H9 (cell line): ENCODE results near the gene MILR1. TPM values are rescaled to one million over a fixed set of nuclear protein-coding genes. Genes with fewer than 3 reads are reported as not detected.

Experiments
- DNase-seq: peaks from one replicate; pipeline ENCODE4 v3.0.0-alpha.2; 2017
- H2AFZ ChIP-seq: one replicate; pipeline ENCODE4 v1.6.1; 2013; ENCODE audit warnings: mild to moderate bottlenecking, low read length, control low read depth, moderate library complexity
- H2AK5ac ChIP-seq: 2 replicates; pipeline ENCODE4 v1.6.1; 2013; ENCODE audit warnings: low read length, control low read depth, mixed read lengths; ENCODE audit not compliant: insufficient read length
- H2BK120ac ChIP-seq: one replicate; pipeline ENCODE4 v1.6.1; 2013; ENCODE audit warnings: low read depth, mild to moderate bottlenecking, low read length, control low read depth, inconsistent platforms; ENCODE audit not compliant: poor library complexity, severe bottlenecking
- H2BK12ac ChIP-seq: 2 replicates; pipeline ENCODE4 v1.6.1; 2013; ENCODE audit warnings: low read length, control low read depth, mixed read lengths, low read depth; ENCODE audit not compliant: insufficient read length
- H2BK15ac ChIP-seq: 2 replicates; pipeline ENCODE4 v1.6.1; 2013; ENCODE audit warnings: low read depth, low read length, control low read depth
- H2BK20ac ChIP-seq: one replicate; pipeline ENCODE4 v1.6.1; 2013; ENCODE audit warnings: low read depth, mild to moderate bottlenecking, low read length, control low read depth, inconsistent platforms; ENCODE audit not compliant: poor library complexity, severe bottlenecking
- H2BK5ac ChIP-seq: 2 replicates; pipeline ENCODE4 v1.6.1; 2013; ENCODE audit warnings: low read length, control low read depth, mixed read lengths; ENCODE audit not compliant: insufficient read length
- H3K14ac ChIP-seq: 2 replicates; pipeline ENCODE4 v1.6.1; 2013; ENCODE audit warnings: low read length, control low read depth; ENCODE audit not compliant: insufficient read depth
- H3K18ac ChIP-seq: 2 replicates; pipeline ENCODE4 v1.6.1; 2013; ENCODE audit warnings: low read depth, mild to moderate bottlenecking, mixed read lengths, low read length, control low read depth; ENCODE audit not compliant: insufficient read length
- H3K23ac ChIP-seq: 2 replicates; pipeline ENCODE4 v1.6.1; 2013; ENCODE audit warnings: low read length, control low read depth, mixed read lengths, low read depth; ENCODE audit not compliant: insufficient read length
- H3K23me2 ChIP-seq: 2 replicates; pipeline ENCODE4 v1.6.1; 2013; ENCODE audit warnings: low read depth, mild to moderate bottlenecking, mixed read lengths, low read length, control low read depth; ENCODE audit not compliant: insufficient read length, poor library complexity, severe bottlenecking
- H3K27ac ChIP-seq: 2 replicates; pipeline ENCODE4 v1.5.1; 2013; ENCODE audit warnings: low read length, control low read depth, mixed read lengths, low read depth; ENCODE audit not compliant: insufficient read length
- H3K27me3 ChIP-seq: 2 replicates; pipeline ENCODE4 v1.6.1; 2013; ENCODE audit warnings: low read length, control low read depth, inconsistent platforms; ENCODE audit not compliant: insufficient read depth
- H3K4ac ChIP-seq: 2 replicates; pipeline ENCODE4 v1.6.1; 2013; ENCODE audit warnings: low read depth, mild to moderate bottlenecking, control low read depth, inconsistent platforms, low read length, moderate library complexity
- H3K4me1 ChIP-seq: 2 replicates; pipeline ENCODE4 v1.6.1; 2013; ENCODE audit warnings: low read length, control low read depth, inconsistent platforms; ENCODE audit not compliant: insufficient read depth
- H3K4me2 ChIP-seq: 2 replicates; pipeline ENCODE4 v1.6.1; 2013; ENCODE audit warnings: low read length, control low read depth, mixed read lengths; ENCODE audit not compliant: insufficient read length, insufficient read depth
- H3K56ac ChIP-seq: 2 replicates; pipeline ENCODE4 v1.6.1; 2013; ENCODE audit warnings: low read depth, mild to moderate bottlenecking, mixed read lengths, low read length, control low read depth; ENCODE audit not compliant: insufficient read length
- H3K79me1 ChIP-seq: 2 replicates; pipeline ENCODE4 v1.6.1; 2013; ENCODE audit warnings: low read depth, mild to moderate bottlenecking, moderate library complexity, low read length, control low read depth, inconsistent platforms; ENCODE audit not compliant: insufficient read depth, poor library complexity, severe bottlenecking
- H3K79me2 ChIP-seq: 2 replicates; pipeline ENCODE4 v1.6.1; 2013; ENCODE audit warnings: low read length, control low read depth, inconsistent platforms; ENCODE audit not compliant: insufficient read depth
- H3K9ac ChIP-seq: 2 replicates; pipeline ENCODE4 v1.6.1; 2013; ENCODE audit warnings: low read length, control low read depth, mixed read lengths; ENCODE audit not compliant: insufficient read length; ENCODE audit errors: extremely low read depth
- H3K9me3 ChIP-seq: one replicate; pipeline ENCODE4 v1.6.1; 2013; ENCODE audit warnings: low read depth, low read length, inconsistent platforms; ENCODE audit not compliant: control insufficient read depth
- H3T11ph ChIP-seq: one replicate; pipeline ENCODE4 v1.6.1; 2013; ENCODE audit warnings: mild to moderate bottlenecking, low read length, control low read depth, inconsistent platforms
- H4K20me1 ChIP-seq: one replicate; pipeline ENCODE4 v1.6.1; 2013; ENCODE audit not compliant: control insufficient read depth, insufficient read length, insufficient read depth
- H4K5ac ChIP-seq: 2 replicates; pipeline ENCODE4 v1.6.1; 2013; ENCODE audit warnings: low read depth, mild to moderate bottlenecking, mixed read lengths, low read length, control low read depth; ENCODE audit not compliant: insufficient read length
- H4K8ac ChIP-seq: replicated peaks from 2 replicates; pipeline ENCODE4 v1.6.1; 2013; ENCODE audit warnings: low read length, control low read depth, mixed read lengths, low read depth; ENCODE audit not compliant: insufficient read length
- H4K91ac ChIP-seq: 2 replicates; pipeline ENCODE4 v1.6.1; 2013; ENCODE audit warnings: low read depth, mild to moderate bottlenecking, moderate library complexity, mixed read lengths, low read length, control low read depth; ENCODE audit not compliant: insufficient read length
- H3K27ac Mint-ChIP-seq, 3 experiments: 2 replicates in 2 of 3; 3 replicates in 1 of 3; pipeline ENCODE4 v1.8.0; 2020 to 2021; ENCODE audit warnings: mixed read lengths in 3 of 3, mild to moderate bottlenecking in 1 of 3, moderate library complexity in 1 of 3
- H3K27me3 Mint-ChIP-seq: 2 replicates; pipeline ENCODE4 v1.8.0; 2021; ENCODE audit warnings: low read depth, mild to moderate bottlenecking, moderate library complexity, mixed read lengths
- H3K36me3 Mint-ChIP-seq, 3 experiments: 2 replicates in 2 of 3; 3 replicates in 1 of 3; pipeline ENCODE4 v1.8.0; 2020 to 2021; ENCODE audit warnings: low read depth in 3 of 3, mixed read lengths in 3 of 3; ENCODE audit not compliant: insufficient read depth in 1 of 3
- H3K4me1 Mint-ChIP-seq, 2 experiments: 2 replicates each; pipeline ENCODE4 v1.8.0; 2020; ENCODE audit warnings: mixed read lengths in 2 of 2
- H3K4me3 Mint-ChIP-seq, 2 experiments: 2 replicates in 1 of 2; 3 replicates in 1 of 2; pipeline ENCODE4 v1.8.0; 2020 to 2021; ENCODE audit warnings: mild to moderate bottlenecking in 2 of 2, mixed read lengths in 2 of 2, moderate library complexity in 1 of 2
- H3K9me3 Mint-ChIP-seq, 2 experiments: 2 replicates in 1 of 2; 3 replicates in 1 of 2; pipeline ENCODE4 v1.8.0; 2020; ENCODE audit warnings: mild to moderate bottlenecking in 2 of 2, mixed read lengths in 2 of 2, moderate library complexity in 1 of 2
- CTCF ChIP-seq: fragments of 200-600 bp; sonication (generic); conservative IDR thresholded peaks from 3 replicates; pipeline ENCODE4 v1.8.0; 2021; ENCODE audit warnings: antibody characterized with exemption, mild to moderate bottlenecking
- WGBS: extraction: QIAGEN DNeasy Blood & Tissue Kit; methylation state at CpG from one replicate; pipeline ENCODE4 v1.1.7; 2013; ENCODE audit warnings: missing lambda C conversion rate, low lambda C conversion rate, mixed read lengths; ENCODE audit not compliant: insufficient read length; ENCODE audit errors: extremely low coverage; 5-methylcytosine and 5-hydroxymethylcytosine counted together
- total RNA-seq: library from RNA; stranded (reverse); gene quantifications from 2 replicates; pipeline ENCODE4 v1.2.1, GENCODE V29; 2021

The MILR1 gene
- total RNA-seq, 1 experiment from 2014 or later, result not detected

GRCh38 chr17:64509179-64509578 is 60.3 kb downstream of the MILR1 start:
- Mint-ChIP-seq H3K27ac (no peak overlapping the region), H3K9me3 (peaks cover 3 to 4% of the 10 kb centered on the region in 2 experiments; a peak in 3 of 5 replicates), H3K4me3 (peak overlapping the region; percentile 33 to 56; a peak in 2 of 5 replicates), H3K27me3 (peaks cover 10% of the 10 kb centered on the region; the same call in 1 of the 2 replicates), H3K4me1 (peaks cover 19 to 31% of the 10 kb centered on the region in 2 experiments), H3K36me3 (peaks cover 47 to 79% (median 70%) of the 10 kb centered on the region in 3 experiments)
- Histone ChIP-seq H3K4me2 (no peak overlapping the region), H3K27ac (no peak overlapping the region), H3K9me3 (no peaks in the 10 kb centered on the region), H3K79me1 (peaks cover 6% of the 10 kb centered on the region), H3K27me3 (no peaks in the 10 kb centered on the region), H3K18ac (no peak overlapping the region), H3K23me2 (peaks cover 6% of the 10 kb centered on the region), H4K91ac (no peak overlapping the region), H3K14ac (no peak overlapping the region), H4K8ac (no peak overlapping the region), H4K20me1 (no peaks in the 10 kb centered on the region), H2BK5ac (no peak overlapping the region), H3K79me2 (peaks cover 31% of the 10 kb centered on the region), H3K4ac (no peak overlapping the region), H3T11ph (no peak overlapping the region), H2BK120ac (no peak overlapping the region), H2BK20ac (no peak overlapping the region), H3K56ac (no peak overlapping the region), H4K5ac (no peak overlapping the region), H3K23ac (no peak overlapping the region), H2AK5ac (no peak overlapping the region), H3K9ac (no peak overlapping the region), H2BK15ac (no peak overlapping the region), H2AFZ (no peak overlapping the region), H3K4me1 (no peaks in the 10 kb centered on the region), H2BK12ac (no peak overlapping the region)
- TF ChIP-seq CTCF, result no peak
- no CpG with 5 or more reads among the region's 6 CpGs for WGBS
- DNase-seq, result no peak
